ENCODE results near the gene RHCG.
"Not testable (repeated sequence)": the region's sequence is repeated elsewhere in the genome, so short reads cannot be mapped to it uniquely, and the experiment has no call there.

The RHCG gene

DNA sequence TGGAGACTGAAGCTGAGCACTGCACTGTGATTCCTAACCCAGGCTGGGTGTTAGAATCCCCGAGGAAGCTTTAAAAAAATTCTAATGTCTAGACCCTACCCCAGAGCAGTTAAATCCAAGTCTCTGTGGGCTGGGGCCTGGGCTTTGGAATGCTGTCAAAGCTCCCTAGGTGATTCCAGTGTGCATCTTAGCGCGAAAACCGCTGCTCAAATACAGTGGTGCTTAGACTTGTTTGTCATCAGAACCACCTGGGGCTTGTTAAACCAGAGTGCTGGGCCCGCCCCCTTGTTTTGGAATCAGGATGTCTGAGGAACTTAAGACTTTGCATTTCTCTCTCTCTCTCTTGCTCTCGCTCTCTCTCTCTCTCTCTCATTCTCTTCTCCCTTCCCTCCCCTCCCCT is 20.7 kb downstream of the RHCG start:
- no peak for DNase-seq

- DNase-seq = peak; percentile 16 to 42
These were observed 23.6 kb downstream of the RHCG start for GRCh38 chr15:89472785-89473256.

- no peak for DNase-seq
These were observed 26.8 kb downstream of the RHCG start for GRCh38 chr15:89469426-89470096.

GRCh38 chr15:89468813-89469212 is 27.6 kb downstream of the RHCG start:
- DNase-seq = not testable (repeated sequence)

DNA sequence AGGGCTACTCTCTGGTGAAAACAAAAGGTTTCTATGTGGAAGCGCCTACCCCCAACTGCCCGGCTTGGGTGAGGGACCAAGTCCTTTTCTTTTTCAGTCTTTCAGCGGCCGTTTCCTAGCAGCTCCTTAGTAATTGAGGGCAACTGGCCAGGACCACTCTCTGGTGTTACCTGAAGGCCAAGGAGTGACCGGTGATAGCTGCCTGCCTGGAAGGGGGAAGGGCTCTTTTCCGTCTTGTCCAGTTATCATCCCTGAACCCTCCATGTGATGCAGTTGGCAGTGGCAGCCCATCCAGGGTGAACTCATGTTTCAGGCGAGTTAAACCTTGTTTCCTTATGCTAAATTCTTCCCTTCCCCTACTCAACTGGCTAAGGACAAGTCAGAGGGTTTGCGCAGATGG is 33.3 kb downstream of the RHCG start:
- no peak for DNase-seq

GRCh38 chr15:89462198-89462912 is 34.0 kb downstream of the RHCG start:
- DNase-seq = peak; percentile 8 to 13

DNA sequence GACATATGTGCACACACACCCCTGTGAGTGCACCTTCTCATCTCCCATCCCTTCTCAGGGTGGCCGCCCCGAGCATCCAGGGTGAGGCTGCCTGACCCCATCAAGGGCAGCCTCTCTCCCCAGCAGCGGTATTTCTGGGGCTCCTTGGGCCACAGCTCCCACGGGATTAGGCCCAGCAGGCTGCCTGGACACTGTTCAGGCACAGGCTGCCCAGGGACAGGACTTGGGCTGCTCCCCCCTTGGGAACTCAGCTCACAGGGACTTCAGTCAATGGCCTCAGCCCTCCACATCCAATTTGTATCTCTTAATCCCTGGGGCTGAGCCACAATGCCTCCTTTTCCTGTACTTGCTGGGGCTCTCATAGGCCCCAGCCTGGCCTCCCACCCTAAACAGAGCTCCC is 35.0 kb downstream of the RHCG start:
- DNase-seq = no peak

- DNase-seq = no peak
These were observed 36.3 kb downstream of the RHCG start for GRCh38 chr15:89460048-89460447.

DNA sequence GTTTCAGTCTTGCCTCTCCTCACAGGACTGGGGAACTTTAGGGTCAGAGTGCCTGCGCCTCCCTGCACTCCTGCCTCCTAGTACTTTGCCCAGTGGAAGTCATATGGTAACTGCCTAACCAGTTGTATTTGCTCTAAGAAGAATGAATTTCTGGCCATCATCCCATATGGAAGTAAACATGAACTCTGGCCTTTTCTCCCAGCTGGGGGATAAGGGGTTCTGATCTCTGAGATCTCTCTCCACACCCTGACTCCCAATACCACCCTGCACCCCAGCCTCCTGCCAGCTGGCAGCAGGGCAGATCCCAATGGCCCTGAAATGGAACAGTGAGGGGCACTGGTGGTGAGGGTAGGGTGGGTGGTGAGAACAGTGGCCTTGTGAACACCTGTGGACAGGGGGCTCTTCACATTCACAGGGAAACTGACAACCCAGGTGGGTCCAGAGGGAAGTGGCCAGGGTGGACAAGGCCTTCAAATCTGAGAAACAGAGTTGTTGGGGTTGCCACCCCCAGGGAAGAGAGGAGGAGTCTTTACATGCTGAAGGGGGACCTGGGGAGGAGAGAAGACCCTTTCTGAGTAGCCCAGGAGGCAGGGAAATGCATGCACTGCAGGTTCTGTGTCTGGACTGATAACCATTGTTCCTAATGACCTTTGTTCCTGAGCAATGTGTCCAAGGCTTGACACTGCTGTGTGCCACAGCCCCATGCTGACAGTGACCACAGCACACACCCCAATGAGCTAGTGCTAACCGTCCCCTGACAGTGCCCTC is 36.9 kb downstream of the RHCG start:
- no peak for DNase-seq

GRCh38 chr15:89458440-89458839 is 37.9 kb downstream of the RHCG start:
- DNase-seq = no peak

GRCh38 chr15:89457086-89457485 is 39.3 kb downstream of the RHCG start:
- DNase-seq = peak; percentile 6 to 27

DNA sequence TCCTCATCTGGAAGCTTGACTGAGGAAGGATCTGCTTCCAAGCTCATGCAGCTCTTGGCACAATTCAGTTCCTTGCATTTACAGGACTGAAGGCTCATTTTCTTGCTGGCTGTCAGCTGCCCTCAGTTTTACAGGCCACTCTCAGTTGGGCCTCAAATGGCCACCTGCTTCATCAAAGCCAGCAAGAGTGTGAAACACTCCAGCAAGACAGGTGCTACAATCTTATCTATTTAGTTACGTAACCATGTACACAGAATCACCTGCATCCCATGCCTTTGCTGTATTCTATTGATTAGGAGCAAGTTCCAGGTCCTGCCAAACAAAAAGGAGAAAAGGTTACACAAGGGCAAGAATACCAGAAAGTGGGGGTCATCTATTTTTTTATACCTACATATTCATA is 40.8 kb downstream of the RHCG start:
- no peak for DNase-seq

DNA sequence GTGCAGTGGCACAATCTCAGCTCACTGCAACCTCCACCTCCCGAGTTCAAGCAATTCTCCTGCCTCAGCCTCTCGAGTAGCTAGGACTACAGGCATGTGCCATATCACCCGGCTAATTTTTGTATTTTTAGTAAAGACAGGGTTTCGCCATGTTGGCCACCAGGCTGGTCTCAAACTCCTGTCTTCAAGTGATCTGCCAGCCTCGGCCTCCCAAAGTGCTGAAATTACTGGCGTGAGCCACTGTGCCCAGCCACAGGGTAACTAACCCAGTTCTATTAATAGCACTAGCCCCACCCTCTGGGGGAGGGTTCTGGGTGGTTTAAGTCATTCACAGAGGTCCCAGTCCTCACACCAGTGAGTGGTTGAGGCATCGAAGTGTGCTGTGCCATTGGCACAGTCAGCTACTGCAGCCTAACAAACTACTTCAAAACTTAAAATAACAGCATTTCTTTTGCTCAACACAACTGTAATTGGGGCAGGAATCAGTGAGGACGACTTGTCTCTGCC is 44.0 kb downstream of the RHCG start:
- DNase-seq = no peak

- DNase-seq = no peak
These were observed 44.5 kb downstream of the RHCG start for GRCh38 chr15:89451846-89452245.

- no peak for DNase-seq
These were observed 46.0 kb downstream of the RHCG start for GRCh38 chr15:89450076-89451006.

GRCh38 chr15:89448825-89449224 is 47.6 kb downstream of the RHCG start:
- DNase-seq = no peak

DNA sequence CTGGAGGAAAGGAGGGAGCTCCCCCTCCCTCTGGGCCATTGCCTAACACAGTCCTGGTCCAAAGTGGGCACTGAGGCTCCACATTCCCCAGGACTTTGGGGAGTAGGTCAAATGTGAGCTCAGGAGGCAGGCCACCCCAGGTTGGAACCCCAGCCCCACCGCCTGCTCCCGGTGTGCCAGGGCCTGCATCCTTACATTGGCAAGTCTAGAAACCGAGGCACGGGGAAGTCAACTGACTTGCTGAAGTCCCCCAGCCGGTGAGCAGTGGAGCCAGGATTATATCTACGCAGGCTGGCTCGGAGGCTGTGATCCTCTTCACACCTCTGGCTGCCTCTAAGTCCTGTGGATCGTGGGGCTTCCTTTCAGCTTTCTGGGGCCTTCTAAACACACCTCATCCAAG is 48.7 kb downstream of the RHCG start:
- DNase-seq = no peak

GRCh38 chr15:89446255-89446891 is 50.0 kb downstream of the RHCG start:
- no peak for DNase-seq

GRCh38 chr15:89445518-89445917 is 50.9 kb downstream of the RHCG start:
- DNase-seq = no peak

DNA sequence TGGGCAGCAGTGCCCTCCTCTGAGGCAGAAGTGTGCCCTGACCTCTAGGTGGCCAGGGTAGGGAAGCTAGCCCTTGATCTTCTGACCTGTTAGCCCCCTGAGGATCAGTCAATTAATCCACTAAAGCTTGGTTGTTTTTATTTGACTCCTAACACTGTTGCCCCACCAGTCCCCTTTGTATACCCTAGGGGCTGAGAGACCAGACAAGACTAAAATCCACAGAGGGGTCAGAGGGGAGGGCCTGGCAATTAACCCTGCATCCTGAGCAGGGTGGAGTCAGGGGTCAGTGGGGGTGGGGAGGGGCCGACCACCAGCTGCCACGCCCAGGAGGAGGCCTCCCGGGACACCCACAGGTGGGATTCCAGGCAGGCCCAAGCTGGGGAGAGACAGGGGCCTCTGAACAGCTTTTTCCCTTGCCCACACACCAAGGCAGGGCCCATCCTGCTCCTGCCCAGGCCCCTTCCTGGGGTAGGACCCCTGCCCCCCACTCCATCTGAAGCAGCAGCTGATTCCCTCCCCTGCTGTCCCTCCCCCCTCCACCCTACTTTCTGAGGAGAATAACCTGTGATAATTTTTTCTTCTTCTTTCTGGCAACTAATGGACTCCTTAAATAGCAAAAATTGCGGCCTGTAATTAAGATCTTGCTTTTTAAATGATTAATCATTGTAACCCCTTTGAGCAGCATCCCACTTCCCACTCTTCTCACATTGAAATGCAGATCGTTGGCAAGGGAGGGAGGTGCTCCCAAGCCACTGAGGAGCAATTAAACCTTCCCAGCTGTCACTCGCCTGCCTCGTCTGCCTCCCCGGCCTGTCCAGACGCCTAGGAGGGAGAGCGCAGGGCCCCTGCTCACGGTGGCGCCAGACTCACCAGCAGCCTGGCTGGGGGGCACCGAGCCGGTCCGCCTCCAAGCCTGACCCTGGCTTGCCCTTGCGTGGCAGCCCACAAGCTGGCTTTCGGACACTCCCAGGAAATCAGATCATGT is 51.9 kb downstream of the RHCG start:
- DNase-seq = no peak

- no peak for DNase-seq
These were observed 52.8 kb downstream of the RHCG start for GRCh38 chr15:89443581-89443980.

Measured in inflammatory macrophage treated with lipopolysaccharide for 1 hour (primary cell).